GM12874 (cell line): ENCODE results near the gene LAMA3.

Source experiments
- CTCF ChIP-seq: IDR thresholded peaks from 2 replicates; pipeline ENCODE4 v1.5.1; 2011; ENCODE audit warnings: low read depth, mild to moderate bottlenecking, control low read depth, low read length, moderate library complexity; ENCODE audit not compliant: insufficient read depth

LAMA3 gene

GRCh38 chr18:23812546-23813440, 123.5 kb downstream of the LAMA3 start:
- TF ChIP-seq CTCF: peak; percentile 26; the same call in 1 of the 2 replicates

GRCh38 chr18:23814991-23815614, 125.8 kb downstream of the LAMA3 start:
- no peak for TF ChIP-seq CTCF

GRCh38 chr18:23816021-23816420, 126.8 kb downstream of the LAMA3 start:
- no peak for TF ChIP-seq CTCF

- TF ChIP-seq CTCF: no peak
These were observed 127.5 kb downstream of the LAMA3 start for GRCh38 chr18:23816740-23817139.

- no peak for TF ChIP-seq CTCF
These were observed 129.7 kb downstream of the LAMA3 start for GRCh38 chr18:23819001-23819400.

GRCh38 chr18:23822590-23823385, 133.5 kb downstream of the LAMA3 start:
- no peak for TF ChIP-seq CTCF

- no peak for TF ChIP-seq CTCF
These were observed 135.0 kb downstream of the LAMA3 start for GRCh38 chr18:23824240-23824639.
